NCI-H82 treated with DMSO at 0.1 percent for 48 hours (cell line): ENCODE results near the gene PLXDC1.
"Not testable (repeated sequence)": the region's sequence is repeated elsewhere in the genome, so short reads cannot be mapped to it uniquely, and the experiment has no call there.

Source experiments
- DNase-seq: peaks from one replicate; lab custom pipeline; 2025; ENCODE audit not compliant: unreplicated experiment; lab: John Stamatoyannopoulos, UW

PLXDC1 gene

DNA sequence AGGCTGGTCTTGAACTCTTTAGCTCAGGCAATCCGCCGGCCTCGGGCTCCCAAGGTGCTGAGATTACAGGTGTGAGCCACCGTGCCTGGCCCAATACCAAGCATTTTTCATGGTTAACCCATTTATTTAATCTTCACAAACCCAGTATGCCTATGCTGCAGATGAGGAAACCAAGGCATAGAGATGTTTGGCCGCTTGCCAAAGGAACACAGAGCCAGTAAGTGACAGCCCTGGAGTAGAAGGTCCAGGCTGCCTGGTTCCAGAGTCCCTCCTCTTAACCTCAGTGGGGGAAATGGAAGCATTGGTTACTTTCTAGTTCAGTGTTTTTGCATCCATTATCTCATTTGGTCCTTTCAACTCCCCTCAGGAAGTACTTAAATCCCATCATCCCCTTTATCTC, 29.9 kb upstream of the PLXDC1 start:
- DNase-seq = peak; percentile 90

DNA sequence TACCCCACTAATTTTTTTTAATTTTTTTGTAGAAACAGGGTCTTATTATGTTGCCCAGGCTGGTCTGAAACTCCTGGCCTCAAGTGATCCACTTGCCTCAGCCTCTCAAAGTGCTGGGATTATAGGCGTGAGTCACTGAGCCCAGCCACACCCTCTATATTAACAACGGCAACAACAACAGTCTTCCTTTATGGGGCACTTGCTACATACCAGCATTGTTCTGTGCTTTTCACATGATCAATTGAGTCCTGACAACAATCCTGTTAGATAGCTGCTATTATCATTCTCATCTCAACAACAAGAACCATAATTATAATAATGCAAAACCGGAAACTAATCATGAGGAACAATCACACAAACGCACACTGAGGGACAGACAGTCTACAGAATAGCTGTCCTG, 27.1 kb upstream of the PLXDC1 start:
- DNase-seq = no peak

- DNase-seq = no peak
Observed at GRCh38 chr17:39177256-39177655, 25.8 kb upstream of the PLXDC1 start.

DNA sequence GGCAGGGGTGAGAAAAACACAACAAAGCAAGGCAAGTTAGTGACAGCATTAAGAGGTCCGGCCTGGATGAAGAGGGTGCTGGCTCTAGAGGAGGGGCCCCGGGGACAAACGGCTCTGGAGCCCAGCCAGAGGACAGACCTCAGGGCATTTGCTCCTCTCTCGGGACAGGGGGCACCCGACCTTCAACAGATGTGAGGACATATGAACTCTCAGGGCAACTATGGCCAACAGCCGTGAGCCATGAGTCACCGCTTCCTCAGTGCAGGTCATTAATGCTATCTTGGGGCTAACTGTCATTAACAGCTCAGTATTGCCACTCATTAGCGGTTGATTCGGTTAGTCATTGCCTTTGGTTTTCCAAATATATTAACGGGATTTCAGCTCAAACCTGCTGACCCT, 24.3 kb upstream of the PLXDC1 start:
- DNase-seq = no peak

GRCh38 chr17:39174920-39175694, 23.7 kb upstream of the PLXDC1 start:
- peak; percentile 71 for DNase-seq

- no peak for DNase-seq
Observed at GRCh38 chr17:39173526-39174274, 22.3 kb upstream of the PLXDC1 start.

DNA sequence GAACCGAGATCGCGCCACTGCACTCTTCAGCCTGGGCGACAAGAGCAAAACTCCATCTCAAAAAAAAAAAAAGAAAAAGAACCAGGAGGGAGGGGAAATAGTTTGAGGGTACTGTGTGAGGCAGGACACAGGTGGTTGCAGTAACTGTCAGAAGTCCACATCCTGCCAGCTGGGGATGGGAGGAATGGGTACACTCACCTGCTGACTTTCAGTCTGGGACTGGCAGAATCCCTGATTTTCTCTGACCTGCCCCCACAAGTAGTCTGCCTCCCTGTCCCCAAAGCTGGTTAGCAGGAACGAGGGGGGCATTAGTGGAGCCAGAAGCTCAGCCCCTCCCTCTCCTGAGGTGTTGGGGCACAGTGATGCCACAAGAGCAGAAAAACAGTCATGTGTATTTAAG, 21.6 kb upstream of the PLXDC1 start:
- DNase-seq = no peak

DNA sequence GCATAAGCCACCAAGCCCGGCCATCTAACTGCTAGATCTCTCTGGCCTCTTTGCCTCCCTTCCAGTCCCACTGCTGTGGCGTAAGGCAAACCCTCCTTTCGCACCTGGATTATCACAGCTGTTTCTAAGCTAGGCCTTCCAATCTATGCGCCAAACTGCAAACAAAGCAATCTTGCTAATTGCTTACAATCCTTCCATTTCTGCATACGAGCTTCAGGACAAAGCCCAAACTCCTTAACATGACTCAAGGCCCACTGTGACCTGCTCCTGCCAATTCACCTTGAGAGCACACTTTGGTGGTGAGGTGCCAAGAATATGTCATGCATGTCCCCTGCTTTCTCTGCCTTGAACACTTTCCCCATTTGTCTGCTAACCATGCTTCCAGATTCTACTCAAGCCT, 20.5 kb upstream of the PLXDC1 start:
- no peak for DNase-seq

- no peak for DNase-seq
Observed at GRCh38 chr17:39170558-39170957, 19.1 kb upstream of the PLXDC1 start.

DNA sequence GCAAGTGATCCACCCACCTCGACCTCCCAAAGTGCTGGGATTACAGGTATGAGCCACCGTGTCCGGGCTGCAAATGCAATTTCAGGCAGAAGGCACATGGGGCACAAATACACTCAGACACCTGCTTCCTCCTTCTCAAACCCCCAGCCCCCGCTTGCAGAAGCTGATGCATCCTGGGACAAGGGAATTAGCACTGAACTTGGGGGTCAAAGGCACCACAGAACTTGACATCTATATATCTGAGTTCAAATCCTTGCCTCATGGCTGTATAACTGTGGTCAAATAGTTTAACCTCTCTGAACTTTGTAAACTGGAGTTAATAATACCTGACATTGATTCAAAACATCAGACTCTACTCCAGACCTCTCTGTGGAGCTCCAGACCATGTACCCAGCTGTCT, 18.7 kb upstream of the PLXDC1 start:
- no peak for DNase-seq

GRCh38 chr17:39169518-39169917, 18.1 kb upstream of the PLXDC1 start:
- DNase-seq = no peak

GRCh38 chr17:39169101-39169500, 17.7 kb upstream of the PLXDC1 start:
- DNase-seq = no peak

DNA sequence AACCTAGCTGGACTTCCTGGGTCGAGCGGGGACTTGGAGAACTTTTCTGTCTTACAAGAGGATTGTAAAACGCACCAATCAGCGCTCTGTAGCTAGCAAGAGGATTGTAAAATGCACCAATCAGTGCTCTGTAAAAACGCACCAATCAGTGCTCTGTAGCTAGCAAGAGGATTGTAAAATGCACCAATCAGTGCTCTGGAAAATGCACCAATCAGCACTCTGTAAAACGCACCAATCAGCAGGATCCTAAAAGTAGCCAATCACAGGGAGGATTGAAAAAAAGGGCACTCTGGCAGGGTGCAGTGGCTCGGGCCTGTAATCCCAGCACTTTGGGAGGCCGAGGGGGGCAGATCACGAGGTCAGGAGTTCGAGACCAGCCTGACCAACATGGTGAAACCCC, 17.1 kb upstream of the PLXDC1 start:
- not testable (repeated sequence) for DNase-seq

- peak; percentile 96 for DNase-seq
Observed at GRCh38 chr17:39167476-39167875, 16.0 kb upstream of the PLXDC1 start.

DNA sequence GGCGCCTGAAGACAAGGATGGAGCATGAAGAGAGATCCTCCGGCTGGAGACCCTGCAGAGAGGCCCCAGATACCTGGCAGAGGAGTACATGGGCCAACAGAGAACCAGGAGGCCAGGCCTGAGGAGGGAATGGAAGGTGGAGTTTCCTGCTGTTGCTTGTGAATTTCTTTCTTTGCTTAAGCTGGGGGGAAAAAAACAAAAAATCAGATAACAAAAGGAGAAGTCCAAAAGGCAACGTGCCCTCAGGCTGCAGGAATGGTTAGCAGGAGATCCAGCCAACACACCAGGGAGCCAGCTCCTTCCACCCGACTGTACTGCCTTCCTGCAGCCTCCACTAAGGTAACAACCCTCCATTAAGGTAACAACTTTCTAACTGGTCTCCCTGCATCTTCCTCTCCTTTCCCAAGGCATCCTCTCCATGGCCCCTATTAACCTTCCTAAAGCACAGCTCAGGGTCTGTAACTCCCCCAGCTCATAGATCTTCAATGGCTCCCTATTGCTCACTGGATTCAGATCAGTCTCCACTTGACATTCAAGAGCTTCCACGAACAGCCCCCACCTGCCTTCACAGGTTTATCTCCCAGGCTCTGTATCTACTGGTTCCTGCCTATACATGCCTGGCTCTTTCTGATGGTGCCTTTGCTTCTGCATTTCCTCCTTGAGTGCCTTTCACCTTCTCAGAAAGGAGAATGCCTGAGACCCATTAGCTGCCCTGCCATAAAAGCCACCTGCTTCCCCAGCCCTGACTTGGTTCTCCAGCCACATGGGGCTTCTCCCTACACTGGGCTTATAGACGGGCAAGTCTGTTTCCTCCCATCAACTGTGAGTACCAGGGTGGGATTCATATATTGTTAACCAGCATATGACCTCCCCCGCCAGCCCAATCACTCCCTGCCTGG, 15.2 kb upstream of the PLXDC1 start:
- DNase-seq = no peak

GRCh38 chr17:39165841-39166349, 14.5 kb upstream of the PLXDC1 start, which contains the start of gene ARL5C:
TSS of gene ARL5C (minus strand) at chr17:39166161. CDS start at chr17:39165760, 401 bp downstream.
- DNase-seq = no peak

GRCh38 chr17:39165178-39165840, 13.9 kb upstream of the PLXDC1 start:
- DNase-seq = no peak

DNA sequence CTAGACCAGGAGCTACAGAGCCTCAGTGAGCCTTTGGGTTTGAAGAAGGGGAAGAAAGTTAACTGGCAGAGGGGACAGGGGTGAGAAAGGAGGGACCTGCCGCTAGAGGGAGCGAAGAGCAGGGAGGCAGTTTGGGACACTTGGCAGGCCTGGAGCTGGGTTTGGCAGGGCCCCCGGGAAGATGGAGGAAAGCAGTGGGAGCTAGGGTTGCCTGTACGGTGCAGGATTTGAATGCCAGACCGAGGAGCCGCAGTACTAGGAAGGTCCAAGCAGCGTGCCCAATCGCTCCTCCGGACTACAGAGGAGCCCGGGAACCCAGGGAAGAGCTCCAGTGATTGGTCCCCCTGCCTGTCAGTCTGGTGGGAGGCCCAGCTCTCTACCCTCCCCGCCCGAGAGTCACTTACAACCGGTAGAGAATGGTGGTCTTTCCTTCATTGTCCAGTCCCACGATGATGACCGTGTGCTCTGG, 13.3 kb upstream of the PLXDC1 start:
- DNase-seq = peak; percentile 68

DNA sequence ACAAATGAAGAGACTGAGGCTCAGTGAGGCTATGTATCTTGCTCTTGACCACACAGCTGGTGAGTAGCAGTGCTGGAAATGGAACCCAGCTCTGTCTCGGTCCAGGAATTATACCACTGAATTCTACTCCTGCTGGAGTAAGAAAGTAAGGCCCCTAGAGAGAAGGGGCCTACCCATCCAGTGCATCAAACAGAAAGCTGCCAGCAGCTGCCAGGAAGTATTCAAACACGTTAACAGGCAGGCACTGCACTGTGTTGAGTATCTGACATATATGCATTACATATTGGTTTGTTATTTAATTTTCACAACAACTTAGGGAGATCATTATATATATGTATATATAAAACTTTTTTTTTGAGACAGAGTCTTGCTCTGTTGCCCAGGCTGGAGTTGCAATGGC, 10.5 kb upstream of the PLXDC1 start:
- DNase-seq = no peak

- DNase-seq = no peak
Observed at GRCh38 chr17:39158623-39159022, 7.2 kb upstream of the PLXDC1 start.

- DNase-seq = no peak
Observed at GRCh38 chr17:39156491-39156890, 5.1 kb upstream of the PLXDC1 start.
